ENCODE results near the gene TNRC6A.
"Not testable (repeated sequence)": the region's sequence is repeated elsewhere in the genome, so short reads cannot be mapped to it uniquely, and the experiment has no call there.

The TNRC6A gene

DNA sequence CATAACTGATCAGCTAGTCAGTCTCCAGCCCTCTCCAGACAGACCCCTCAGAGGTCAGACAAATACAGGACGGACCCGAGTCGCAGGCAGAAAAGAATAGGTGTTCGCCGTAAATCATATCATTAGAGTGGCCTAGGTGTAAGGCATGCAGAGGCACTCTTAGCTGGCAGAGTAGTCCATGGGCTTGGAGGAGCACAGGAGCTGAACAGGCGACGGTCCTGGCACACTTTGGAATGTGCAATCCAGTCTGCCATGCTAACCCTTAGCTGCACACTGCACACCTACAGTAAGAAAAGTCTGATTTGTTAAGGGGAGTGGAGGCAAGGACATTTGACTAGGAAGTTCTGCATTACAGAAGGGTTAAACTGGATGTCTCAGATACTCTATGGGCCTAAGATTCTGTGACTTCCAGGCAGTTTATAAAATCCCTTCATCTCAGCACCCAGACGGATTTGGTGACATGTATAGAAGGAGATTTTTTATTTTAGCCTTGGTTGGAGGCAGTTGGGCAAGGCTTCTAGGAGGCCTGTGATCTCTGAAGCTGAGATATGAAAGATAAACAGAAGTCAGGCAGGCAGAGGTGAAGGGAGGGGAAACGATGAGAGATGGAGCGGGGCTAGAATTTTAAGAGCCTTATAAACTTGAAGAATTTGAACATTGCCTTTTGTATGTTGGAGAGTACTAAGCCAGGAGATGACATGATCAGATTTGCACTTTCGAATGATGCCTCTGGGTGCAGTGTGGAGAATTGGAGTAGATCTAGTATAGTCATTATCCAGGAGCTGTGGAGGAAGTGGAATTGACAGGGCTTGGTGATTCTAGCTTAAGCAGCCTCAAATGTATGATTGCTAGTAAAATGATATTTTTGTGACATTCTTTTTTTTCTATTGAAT, 81.7 kb downstream of the TNRC6A start:
- no peak for DNase-seq (ENCODE audit: low read depth in 2 of 3, low spot score in 1 of 3)

DNA sequence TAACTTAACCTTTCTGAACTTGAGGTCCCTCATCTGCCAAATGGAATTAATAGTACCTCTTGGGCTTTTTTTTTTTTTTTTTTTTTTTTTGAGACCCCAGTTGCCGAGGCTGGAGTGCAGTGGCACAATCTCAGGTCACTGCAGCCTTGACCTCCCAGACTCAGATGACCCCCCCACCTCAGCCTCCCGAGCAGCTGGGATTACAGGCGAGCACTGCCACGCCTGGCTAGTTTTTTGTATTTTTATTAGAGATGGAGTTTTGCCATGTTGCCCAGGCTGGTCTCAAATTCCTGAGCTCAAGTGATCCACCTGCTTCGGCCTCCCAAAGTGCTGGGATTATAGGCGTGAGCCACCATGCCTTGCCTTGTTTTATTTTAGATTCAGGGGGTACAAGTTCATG, 83.4 kb downstream of the TNRC6A start:
- not testable (repeated sequence) for DNase-seq (ENCODE audit: low read depth in 2 of 3, low spot score in 1 of 3)

DNA sequence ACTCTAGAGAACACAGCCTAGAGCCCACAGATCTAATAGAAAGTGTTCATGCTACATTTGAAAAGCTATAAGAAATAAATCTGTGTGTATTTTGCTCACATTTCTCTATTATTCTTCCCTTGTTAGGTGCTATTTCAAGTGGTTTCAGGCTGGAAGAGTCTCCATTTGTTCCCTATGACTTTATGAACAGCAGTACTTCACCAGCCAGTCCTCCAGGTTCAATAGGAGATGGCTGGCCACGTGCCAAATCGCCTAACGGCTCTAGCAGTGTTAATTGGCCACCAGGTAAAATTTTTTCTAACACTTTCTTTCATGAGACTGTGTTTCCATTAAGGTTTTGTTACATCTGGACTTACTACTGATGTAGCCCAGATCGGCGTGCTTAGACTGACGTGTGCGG, 85.6 kb downstream of the TNRC6A start:
- no peak for DNase-seq (ENCODE audit: low read depth in 2 of 3, low spot score in 1 of 3)

DNA sequence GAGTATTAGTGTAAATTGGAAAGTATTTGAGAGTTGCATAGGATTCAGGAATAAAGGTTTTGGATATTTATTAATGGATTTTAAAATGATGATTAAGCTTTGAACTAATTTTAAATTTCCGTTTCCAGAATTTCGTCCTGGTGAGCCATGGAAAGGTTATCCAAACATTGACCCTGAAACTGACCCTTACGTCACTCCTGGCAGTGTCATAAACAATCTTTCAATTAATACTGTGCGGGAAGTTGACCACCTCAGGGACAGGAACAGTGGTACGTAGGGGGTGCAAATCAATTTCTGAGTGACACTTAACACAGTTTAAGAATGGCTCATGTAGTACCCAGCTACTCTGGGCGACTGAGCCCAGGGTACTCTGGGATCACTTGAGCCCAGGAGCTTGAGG, 87.2 kb downstream of the TNRC6A start:
- DNase-seq (ENCODE audit: low read depth in 2 of 3, low spot score in 1 of 3) = no peak

DNA sequence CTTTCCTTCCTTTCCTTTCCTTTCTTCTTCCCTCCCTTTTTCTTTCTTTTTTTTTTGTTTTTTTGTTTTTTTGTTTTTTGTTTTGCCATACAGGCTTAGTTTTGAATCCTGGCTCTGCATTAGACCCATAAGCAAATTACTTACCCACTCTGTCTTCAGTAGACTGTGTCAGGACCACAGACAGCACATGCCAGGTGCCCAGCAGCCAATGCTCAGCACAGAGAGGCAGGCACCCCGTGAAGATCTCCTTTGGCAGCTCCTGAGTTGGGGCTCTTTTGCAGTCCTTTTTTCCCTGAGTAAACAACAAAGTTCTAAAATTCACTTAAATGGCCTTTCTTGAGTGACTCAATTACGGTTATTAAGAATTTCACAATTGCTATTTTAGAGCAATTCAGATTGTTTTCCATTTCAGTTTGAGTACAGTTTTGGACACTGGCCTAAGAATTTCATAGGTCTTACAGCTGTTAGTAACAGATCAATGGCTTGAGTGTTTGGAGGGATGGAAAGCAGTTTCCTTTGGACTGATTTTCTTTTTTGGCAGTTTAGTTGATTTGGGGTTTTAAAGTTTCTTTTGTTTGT, 90.1 kb downstream of the TNRC6A start:
- DNase-seq (ENCODE audit: low read depth in 2 of 3, low spot score in 1 of 3) = no peak

DNA sequence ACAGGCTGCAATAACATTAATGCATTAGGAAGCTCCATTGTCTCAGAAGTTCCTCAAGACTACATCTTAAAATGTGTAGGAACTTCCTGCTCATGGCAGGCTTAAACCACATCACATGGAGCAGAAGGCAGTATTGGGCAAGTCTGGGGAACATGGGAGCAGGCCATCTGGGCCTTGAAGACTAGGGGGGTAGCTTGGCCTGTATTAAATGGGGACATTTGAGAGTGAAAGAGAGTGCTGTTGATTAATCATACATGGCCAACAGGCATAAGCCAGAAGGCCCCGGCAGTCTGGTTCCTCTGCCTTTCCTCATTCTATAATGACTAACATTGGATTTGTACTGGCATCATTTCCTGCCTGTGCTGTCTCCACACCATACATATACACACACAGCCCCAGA, 91.1 kb downstream of the TNRC6A start:
- no peak for DNase-seq (ENCODE audit: low read depth in 2 of 3, low spot score in 1 of 3)

DNA sequence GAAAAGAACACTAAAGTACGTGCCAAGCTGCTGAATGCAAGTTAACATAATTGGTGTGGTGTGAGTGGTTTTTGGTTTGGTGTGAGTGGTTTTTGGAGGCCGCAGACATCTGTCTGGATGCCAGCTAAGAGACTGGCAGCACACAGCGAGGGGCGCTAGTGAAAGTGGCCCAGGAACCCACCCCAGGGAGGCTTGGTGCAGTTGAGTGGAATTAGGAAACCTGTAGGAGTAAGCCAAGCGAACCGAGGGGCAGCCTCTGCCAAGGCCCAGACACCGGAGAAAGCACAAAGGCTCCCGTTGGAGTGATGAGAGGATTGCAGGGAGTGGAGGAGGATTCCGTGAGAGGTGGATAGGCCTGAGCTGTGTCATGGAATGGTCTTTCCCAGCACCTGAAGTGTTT, 91.7 kb downstream of the TNRC6A start:
- DNase-seq (ENCODE audit: low read depth in 2 of 3, low spot score in 1 of 3) = no peak

DNA sequence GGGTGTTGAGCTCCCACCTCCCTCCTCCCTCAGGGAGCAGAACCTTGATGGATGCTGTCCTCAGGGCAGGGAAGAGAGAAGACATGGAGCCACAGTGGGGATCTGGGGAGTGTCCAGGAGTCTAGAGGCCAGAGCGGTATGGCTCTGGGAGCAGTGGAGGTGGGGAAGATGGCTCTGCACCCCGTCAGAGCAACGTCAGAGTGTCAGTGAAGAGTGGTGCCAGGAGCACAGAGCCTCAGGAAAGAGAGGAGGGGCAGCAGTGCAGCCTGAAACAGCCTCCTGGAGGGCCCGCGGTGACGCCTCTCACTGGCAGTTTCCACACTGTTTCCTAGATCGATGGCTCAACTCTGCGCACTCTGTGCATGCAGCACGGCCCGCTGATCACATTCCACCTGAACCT, 93.1 kb downstream of the TNRC6A start:
- no peak for DNase-seq (ENCODE audit: low read depth in 2 of 3, low spot score in 1 of 3)

DNA sequence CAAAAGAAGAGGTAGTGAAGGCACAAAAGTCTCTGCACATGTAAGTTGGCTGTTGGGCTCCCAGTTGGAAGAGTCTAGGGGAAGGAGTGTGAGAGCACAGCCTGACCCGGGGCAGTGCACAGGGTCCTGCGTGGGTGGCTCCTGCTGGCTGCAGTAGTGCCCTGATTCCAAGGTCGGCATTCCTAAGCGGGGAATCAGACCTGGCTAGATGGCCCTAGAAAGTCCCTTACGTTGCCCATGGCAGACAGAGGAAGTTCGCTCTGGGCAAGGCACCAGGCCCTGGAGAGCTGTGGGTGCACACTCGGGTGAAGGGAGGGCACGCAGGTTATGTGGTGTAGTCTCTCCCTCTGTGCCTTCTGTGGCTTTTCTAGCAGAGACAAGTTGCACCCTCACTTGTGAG, 93.5 kb downstream of the TNRC6A start:
- DNase-seq (ENCODE audit: low read depth in 2 of 3, low spot score in 1 of 3) = no peak

DNA sequence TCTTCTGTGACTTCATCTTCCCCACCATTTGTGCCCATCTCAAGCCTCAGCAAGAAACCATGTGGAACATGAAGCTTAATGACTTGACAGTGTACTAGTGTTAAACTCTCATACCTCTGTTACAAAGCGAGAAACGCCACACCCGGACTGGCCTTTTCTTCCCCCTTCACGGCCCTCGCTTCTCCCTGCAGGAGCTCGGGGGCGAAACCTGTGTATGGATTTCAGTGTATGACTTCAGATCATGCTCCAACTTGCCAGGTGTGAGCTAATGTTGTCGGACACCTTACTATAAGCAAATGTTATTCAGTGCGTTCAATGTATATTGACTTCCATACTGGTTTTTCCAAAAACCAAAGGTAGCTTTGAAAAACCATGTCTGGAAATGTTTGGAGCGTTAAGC, 96.2 kb downstream of the TNRC6A start:
- DNase-seq (ENCODE audit: low read depth in 2 of 3, low spot score in 1 of 3) = no peak

DNA sequence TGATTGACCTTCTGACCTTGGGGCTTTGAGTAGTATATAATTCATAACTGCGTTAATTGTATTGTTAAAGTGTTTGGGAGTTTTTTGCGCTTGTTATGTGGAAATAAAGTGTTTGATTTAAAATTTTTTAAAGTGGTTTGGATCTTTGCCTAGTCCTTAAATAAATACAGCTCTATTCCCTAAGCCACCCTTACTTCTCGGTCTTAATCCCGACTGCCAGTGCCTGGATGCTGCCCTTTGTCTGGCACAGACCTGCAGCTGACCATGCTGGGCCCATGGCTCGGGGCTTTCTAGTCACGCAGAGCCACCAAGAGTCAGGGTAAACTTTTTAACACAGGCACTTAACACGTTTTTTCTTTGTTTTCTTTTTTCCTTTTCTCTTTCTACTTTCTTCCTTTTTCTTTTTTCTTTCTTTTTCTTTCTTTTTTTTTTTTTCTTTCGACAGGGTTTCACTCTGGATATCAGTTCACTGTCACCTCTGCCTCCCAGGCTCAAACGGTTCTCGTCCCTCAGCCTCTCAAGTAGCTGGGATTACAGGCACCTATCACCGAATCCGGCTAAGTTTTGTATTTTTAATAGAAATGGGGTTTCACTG, 96.7 kb downstream of the TNRC6A start:
- no peak for DNase-seq (ENCODE audit: low read depth in 2 of 3, low spot score in 1 of 3)

DNA sequence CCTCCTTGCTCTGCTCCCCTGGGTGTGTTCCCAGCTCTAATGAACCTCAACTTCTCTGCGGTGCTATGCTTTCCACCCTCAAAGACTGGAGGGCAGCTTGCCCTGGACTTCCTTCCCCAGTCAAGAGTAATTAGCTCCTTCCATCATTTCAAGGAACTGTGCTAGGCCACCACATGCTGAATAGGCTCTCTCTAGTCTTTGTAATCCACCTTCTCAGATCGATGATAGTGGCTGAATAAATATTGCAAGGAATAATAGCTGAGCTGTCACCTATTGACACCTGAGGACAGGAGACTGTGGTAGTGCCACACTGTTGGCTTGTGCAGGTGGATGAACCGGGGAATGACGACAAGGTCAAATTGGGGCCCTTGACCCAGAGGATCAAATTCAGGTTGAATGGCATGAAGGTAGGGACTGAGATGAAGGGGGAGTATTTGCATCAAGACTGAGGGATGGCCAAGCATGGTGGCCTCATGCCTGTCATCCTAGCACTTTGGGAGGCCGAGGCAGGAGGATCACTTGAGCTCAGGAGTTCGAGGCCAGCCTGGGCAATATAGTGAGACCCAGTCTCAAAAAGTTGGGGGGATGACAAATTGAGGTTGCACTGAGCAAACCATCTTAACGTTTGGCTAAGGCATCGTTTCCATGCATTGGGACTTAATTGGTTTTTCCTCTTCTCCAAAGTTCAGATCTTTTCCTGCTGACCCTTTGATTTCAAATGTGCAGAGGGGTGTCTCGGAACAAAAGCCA, 97.5 kb downstream of the TNRC6A start:
- no peak for DNase-seq (ENCODE audit: low read depth in 2 of 3, low spot score in 1 of 3)

DNA sequence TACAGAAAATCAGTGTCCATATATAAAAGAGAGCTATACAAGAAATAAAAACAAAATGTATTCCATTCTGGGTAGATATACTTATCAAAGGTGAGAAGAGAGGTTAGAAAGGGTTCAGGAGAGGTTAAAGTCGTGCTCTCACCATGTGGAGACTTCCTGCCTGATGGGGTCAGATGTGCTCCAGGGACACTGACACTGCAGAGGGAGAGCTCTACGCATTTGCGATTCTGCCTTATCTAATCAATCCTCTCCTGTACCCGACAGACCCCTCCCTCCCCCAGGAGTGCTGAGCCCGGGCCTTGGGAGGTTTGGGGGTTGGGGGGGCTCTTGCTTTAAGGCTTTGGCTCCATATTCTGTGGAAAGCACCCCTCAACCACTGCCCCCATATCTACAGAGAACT, 99.7 kb downstream of the TNRC6A start:
- no peak for DNase-seq (ENCODE audit: low read depth in 2 of 3, low spot score in 1 of 3)

DNA sequence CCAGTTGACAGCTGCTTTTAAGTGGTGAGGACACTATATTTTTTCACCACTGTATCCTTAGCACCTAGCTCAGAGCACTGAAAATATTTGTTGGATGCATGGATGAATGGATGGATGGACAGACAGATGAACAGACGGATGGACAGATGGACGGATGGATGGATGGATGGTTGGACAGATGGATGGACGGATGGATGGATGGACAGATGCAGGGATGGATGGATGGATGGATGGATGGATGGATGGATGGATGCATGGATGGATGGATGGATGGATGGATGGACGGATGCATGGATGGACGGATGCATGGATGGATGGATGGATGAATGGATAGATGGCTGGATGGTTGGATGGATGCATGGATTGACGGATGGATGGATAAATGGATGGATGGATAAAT, 103.9 kb downstream of the TNRC6A start:
- no peak for DNase-seq (ENCODE audit: low read depth in 2 of 3, low spot score in 1 of 3)

DNA sequence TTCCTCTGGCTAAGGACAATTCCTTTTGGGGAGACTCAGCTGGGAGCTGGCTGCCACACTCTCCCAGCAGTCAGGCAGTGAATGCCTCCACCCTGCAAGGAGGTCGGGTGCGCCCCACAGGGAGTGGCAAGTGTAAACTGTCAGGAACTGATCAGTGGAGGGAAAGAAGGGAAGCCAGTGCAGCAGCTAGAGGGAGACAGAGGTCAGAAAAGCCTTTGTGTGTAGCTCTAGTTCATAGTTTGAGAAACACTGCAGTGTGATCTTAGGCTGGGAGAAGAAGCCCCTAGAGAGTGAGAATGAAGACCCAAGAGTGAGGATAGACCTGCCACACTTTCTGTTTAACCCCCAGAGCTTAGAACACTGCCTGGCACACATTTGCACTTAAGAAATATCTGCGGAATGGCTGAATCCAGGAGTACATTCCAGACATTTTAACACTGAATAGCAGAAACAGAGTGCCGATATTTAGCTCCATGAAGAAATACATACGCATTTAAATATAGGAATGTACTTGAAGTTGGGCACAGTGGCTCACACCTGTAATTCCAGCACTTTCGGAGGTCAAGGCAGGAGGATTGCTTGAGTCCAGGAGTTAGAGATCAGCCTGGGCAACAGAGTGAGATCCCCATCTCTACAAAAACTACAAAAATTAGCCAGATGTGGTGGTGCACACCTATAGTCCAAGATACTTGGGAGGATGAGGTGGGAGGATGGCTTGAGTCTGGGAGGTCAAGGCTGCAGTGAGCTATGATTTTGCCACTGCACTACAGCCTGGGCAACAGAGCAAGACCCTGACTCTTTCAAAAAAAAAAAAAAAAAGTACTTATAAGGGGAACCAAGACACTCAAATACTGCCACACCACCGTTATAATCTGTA, 105.2 kb downstream of the TNRC6A start:
- no peak for DNase-seq (ENCODE audit: low read depth in 2 of 3, low spot score in 1 of 3)

DNA sequence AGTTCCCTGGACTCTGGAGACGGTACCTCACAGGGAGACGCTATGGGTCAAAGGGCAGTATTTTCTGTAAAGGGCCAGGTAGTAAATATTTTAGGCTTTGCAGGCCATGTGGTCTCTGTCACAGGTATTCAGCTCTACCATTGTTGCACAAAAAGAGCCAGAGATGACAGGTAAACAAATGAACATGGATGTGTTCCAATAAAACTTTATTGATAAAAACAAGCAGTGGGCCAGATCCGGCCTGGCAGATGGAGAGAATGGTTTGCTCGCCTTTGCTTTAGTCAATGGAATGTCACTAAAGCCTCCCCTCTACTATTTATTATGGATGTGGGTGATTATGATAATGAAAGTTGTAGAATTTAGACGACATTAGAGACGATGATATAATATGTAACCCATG, 107.4 kb downstream of the TNRC6A start:
- DNase-seq (ENCODE audit: low read depth in 2 of 3, low spot score in 1 of 3) = no peak

DNA sequence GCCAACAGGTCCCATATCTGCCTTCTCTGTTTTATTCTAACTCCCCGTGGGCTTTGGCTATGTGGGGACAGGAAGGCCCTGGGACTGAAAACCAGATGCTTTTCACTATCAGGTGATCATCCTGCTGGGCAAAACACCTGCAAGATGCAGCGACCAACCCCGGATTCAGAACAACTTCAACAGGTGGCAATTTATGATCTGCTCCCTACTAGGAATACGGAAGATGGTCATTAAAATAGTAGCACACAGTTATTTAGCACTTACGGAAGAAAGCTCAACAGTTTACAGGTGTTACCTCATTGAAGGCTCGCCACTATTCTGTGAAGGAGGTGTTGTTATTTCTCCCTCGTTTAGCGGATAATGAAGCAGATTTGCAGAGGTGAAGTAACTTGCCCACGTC, 108.5 kb downstream of the TNRC6A start:
- DNase-seq (ENCODE audit: low read depth in 2 of 3, low spot score in 1 of 3) = no peak

DNA sequence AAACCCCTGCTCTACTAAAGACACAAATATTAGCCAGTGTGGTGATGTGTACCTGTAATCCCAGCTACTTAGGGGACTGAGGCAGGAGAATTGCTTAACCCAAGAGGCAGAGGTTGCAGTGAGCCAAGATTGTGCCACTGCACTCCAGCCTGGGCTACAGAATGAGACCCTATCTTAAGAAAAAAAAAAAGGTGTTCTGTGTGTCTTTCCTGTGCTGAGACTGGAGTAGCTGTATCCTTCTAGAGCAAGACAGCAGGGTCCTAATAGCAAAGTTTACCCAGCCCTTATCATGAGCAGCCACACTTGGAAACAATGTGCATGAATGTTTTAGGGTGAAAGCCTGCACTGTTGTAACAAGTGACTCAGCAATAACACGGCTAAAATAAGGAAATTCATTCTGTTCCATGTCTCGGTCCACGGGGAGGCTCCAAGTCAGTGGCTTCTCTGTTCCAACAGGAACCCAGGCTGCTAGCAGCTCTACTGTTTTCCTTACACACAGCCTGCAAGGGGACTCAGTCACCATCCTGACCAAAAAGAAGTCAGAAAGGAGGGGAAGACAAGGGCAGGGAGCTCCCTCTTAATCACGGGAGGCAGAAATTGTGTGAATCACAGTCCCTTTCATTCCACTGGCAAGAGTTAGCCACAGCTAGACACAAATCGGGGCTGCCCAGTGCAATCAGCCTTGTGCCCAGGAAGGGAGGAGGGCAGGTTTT, 109.3 kb downstream of the TNRC6A start:
- DNase-seq (ENCODE audit: low read depth in 2 of 3, low spot score in 1 of 3) = no peak

DNA sequence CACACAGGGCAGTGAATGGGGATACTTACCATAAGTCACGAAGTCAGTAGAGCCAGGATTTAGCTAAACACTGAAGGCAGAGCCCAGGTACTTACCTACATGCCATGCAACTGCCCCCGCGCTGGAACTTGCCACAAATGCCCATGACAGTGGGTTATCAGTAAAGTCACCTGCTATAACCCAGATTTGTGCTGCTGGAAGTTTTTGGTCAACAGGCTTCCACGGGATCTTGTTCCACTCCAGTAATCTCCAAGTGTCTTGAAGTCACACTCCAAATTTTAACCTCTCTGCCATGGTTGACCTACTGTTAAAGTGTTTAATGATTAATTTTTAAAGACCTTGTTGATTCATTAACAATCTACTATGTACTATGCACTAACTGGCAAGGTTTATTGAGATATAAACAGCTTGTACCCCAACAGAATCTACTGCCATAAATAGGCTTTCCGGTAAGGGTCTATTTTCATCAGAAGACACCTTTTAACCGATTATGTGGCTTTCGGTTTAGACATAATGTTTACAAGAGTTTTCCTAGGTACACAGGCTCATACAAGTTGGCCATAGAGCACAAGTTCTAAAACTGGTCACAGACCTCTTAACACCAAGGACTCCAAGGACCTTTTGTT, 110.0 kb downstream of the TNRC6A start:
- DNase-seq (ENCODE audit: low read depth in 2 of 3, low spot score in 1 of 3) = no peak

DNA sequence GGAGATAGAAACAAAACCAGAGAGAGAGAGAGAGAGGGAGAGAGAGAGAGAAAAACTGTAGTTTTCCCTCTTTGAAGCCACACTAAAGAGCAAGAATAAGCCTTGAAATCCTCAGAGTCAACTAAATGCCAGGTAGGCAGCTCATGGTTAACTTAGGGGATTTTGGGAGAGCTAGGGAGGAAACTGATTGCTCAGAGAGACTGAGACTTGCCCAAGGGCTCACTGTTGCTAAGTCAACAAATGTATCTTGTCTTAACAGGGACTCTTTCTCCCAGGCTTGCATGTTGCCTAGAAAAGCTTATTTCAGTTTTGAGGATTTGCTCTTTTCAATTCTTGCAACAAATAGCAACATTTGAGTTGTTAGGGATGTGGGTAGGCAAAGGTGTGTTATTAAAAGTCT, 111.8 kb downstream of the TNRC6A start:
- DNase-seq (ENCODE audit: low read depth in 2 of 3, low spot score in 1 of 3) = no peak
